GM12891 (cell line): ENCODE measurements around the gene CCL17.

Source experiments
- PAX5 ChIP-seq: IDR thresholded peaks from 2 replicates; pipeline ENCODE4 v1.6.1; 2011; ENCODE audit warnings: low read length, moderate library complexity, mild to moderate bottlenecking; ENCODE audit not compliant: insufficient read depth, severe bottlenecking
- POLR2A ChIP-seq: IDR thresholded peaks from 2 replicates; pipeline ENCODE4 v1.6.1; 2011; ENCODE audit warnings: low read depth, low read length, control low read depth
- POLR2AphosphoS5 ChIP-seq: IDR thresholded peaks from 2 replicates; pipeline ENCODE4 v1.6.1; 2011; ENCODE audit warnings: low read depth, low read length, control low read depth
- POU2F2 ChIP-seq: IDR thresholded peaks from 2 replicates; pipeline ENCODE4 v1.6.1; 2011; ENCODE audit warnings: low read depth, mild to moderate bottlenecking, control low read depth, low read length, moderate library complexity
- SPI1 ChIP-seq: IDR thresholded peaks from 2 replicates; pipeline ENCODE4 v1.6.1; 2011; ENCODE audit warnings: low read depth, low read length, control low read depth

GRCh38 chr16:57380671-57381462 is 23.7 kb upstream of the CCL17 start:
- TF ChIP-seq POLR2AphosphoS5, result no peak
- TF ChIP-seq POLR2A, result no peak
- TF ChIP-seq SPI1, result peak; percentile 53
- no peak for TF ChIP-seq PAX5
- TF ChIP-seq POU2F2, result no peak
